ENCODE results near the gene DBNDD1. TPM values are rescaled to one million over a fixed set of nuclear protein-coding genes. Genes with fewer than 3 reads are reported as not detected.

The DBNDD1 gene
- total and polyA plus RNA-seq, 4 donors: 0.09 to 1.5 (median 0.82) TPM

DNA sequence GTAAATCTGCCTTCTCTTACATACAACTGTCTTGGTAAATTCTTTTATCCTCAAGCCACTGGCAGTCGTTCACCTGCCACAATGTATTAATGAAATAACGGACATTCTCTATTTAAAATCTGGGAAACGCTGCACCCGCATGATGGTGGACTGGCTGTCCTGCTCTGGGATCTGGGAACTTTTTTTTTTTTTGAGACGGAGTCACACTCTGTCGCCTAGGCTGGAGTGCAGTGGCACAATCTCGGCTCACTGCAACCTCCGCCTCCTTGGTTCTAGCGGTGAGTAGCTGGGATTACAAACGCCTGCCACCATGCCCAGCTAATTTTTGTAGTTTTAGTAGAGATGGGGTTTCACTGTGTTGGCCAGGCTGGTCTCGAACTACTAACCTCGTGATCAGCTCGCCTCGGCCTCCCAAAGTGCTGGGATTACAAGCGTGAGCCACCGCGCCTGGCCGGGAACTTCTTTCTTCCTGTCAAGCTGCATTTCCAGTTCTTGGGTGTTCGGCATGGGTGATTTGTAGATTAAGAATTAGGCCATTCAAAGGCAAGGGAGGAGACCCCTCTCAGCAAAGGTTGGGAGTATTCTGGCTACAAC lies 29.6 kb upstream of the DBNDD1 start:
- Histone ChIP-seq H3K9ac (ENCODE audit: low read depth in 1 of 2, low read length in 2 of 2) (no peak overlapping the region), H3K4me3 (ENCODE audit: low read depth in 1 of 3, low read length in 3 of 3) (no peak overlapping the region), H3K4me1 (ENCODE audit: control insufficient read depth in 4 of 4, insufficient read depth in 4 of 4, low read length in 3 of 4) (peaks cover 0 to 17% (median 8%) of the 10 kb centered on the region in 4 donors), H3K9me3 (ENCODE audit: control insufficient read depth in 4 of 4, low read length in 3 of 4) (peaks cover 0 to 2% (median 0%) of the 10 kb centered on the region in 4 donors), H3K36me3 (ENCODE audit: control insufficient read depth in 4 of 4, insufficient read depth in 3 of 4, low read depth in 1 of 4, low read length in 3 of 4) (peaks cover 0 to 3% (median under 1%) of the 10 kb centered on the region in 4 donors), H3K27me3 (ENCODE audit: control insufficient read depth in 4 of 4, insufficient read depth in 4 of 4, low read length in 3 of 4) (no peaks in the 10 kb centered on the region), H3K27ac (ENCODE audit: low read depth in 1 of 2, low read length in 2 of 2) (no peak overlapping the region)
- 86% methylated on average over 19 of the region's 19 CpGs for WGBS
- TF ChIP-seq, protein P1, sequence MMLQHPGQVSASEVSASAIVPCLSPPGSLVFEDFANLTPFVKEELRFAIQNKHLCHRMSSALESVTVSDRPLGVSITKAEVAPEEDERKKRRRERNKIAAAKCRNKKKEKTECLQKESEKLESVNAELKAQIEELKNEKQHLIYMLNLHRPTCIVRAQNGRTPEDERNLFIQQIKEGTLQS (IDR thresholded peaks at IDR 0.05): no peak
- TF ChIP-seq, protein P2, sequence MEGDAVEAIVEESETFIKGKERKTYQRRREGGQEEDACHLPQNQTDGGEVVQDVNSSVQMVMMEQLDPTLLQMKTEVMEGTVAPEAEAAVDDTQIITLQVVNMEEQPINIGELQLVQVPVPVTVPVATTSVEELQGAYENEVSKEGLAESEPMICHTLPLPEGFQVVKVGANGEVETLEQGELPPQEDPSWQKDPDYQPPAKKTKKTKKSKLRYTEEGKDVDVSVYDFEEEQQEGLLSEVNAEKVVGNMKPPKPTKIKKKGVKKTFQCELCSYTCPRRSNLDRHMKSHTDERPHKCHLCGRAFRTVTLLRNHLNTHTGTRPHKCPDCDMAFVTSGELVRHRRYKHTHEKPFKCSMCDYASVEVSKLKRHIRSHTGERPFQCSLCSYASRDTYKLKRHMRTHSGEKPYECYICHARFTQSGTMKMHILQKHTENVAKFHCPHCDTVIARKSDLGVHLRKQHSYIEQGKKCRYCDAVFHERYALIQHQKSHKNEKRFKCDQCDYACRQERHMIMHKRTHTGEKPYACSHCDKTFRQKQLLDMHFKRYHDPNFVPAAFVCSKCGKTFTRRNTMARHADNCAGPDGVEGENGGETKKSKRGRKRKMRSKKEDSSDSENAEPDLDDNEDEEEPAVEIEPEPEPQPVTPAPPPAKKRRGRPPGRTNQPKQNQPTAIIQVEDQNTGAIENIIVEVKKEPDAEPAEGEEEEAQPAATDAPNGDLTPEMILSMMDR (IDR thresholded peaks at IDR 0.05; ENCODE audit: low read depth, low read length, missing input control): no peak
- TF ChIP-seq, protein P3, sequence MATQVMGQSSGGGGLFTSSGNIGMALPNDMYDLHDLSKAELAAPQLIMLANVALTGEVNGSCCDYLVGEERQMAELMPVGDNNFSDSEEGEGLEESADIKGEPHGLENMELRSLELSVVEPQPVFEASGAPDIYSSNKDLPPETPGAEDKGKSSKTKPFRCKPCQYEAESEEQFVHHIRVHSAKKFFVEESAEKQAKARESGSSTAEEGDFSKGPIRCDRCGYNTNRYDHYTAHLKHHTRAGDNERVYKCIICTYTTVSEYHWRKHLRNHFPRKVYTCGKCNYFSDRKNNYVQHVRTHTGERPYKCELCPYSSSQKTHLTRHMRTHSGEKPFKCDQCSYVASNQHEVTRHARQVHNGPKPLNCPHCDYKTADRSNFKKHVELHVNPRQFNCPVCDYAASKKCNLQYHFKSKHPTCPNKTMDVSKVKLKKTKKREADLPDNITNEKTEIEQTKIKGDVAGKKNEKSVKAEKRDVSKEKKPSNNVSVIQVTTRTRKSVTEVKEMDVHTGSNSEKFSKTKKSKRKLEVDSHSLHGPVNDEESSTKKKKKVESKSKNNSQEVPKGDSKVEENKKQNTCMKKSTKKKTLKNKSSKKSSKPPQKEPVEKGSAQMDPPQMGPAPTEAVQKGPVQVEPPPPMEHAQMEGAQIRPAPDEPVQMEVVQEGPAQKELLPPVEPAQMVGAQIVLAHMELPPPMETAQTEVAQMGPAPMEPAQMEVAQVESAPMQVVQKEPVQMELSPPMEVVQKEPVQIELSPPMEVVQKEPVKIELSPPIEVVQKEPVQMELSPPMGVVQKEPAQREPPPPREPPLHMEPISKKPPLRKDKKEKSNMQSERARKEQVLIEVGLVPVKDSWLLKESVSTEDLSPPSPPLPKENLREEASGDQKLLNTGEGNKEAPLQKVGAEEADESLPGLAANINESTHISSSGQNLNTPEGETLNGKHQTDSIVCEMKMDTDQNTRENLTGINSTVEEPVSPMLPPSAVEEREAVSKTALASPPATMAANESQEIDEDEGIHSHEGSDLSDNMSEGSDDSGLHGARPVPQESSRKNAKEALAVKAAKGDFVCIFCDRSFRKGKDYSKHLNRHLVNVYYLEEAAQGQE (IDR thresholded peaks at IDR 0.05): no peak
- TF ChIP-seq HNF4A (conservative IDR thresholded peaks at IDR 0.05): no peak
- no peak for TF ChIP-seq RAD21 (IDR thresholded peaks at IDR 0.05)
- TF ChIP-seq FOXA1 (IDR thresholded peaks at IDR 0.05): no peak
- TF ChIP-seq RXRA (IDR thresholded peaks at IDR 0.05): no peak
- TF ChIP-seq SP1 (IDR thresholded peaks at IDR 0.05): no peak
- TF ChIP-seq YY1 (IDR thresholded peaks at IDR 0.05): no peak
- no peak for TF ChIP-seq HNF4G (IDR thresholded peaks at IDR 0.05)
- no peak for TF ChIP-seq JUND (IDR thresholded peaks at IDR 0.05)
- no peak for TF ChIP-seq FOXA2 (IDR thresholded peaks at IDR 0.05)
- no peak for TF ChIP-seq GABPA (IDR thresholded peaks at IDR 0.05 in 1 of 2, conservative IDR thresholded peaks at IDR 0.05 in 1 of 2)
- no peak for TF ChIP-seq EGR1 (IDR thresholded peaks at IDR 0.05; ENCODE audit: low read depth in 2 of 2)
- TF ChIP-seq, protein P4, sequence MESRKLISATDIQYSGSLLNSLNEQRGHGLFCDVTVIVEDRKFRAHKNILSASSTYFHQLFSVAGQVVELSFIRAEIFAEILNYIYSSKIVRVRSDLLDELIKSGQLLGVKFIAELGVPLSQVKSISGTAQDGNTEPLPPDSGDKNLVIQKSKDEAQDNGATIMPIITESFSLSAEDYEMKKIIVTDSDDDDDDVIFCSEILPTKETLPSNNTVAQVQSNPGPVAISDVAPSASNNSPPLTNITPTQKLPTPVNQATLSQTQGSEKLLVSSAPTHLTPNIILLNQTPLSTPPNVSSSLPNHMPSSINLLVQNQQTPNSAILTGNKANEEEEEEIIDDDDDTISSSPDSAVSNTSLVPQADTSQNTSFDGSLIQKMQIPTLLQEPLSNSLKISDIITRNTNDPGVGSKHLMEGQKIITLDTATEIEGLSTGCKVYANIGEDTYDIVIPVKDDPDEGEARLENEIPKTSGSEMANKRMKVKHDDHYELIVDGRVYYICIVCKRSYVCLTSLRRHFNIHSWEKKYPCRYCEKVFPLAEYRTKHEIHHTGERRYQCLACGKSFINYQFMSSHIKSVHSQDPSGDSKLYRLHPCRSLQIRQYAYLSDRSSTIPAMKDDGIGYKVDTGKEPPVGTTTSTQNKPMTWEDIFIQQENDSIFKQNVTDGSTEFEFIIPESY (IDR thresholded peaks at IDR 0.05): no peak
- TF ChIP-seq, protein P5, sequence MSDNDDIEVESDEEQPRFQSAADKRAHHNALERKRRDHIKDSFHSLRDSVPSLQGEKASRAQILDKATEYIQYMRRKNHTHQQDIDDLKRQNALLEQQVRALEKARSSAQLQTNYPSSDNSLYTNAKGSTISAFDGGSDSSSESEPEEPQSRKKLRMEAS (IDR thresholded peaks at IDR 0.05): no peak
- no peak for TF ChIP-seq NR2F2 (IDR thresholded peaks at IDR 0.05)
- no peak for TF ChIP-seq TAF1 (conservative IDR thresholded peaks at IDR 0.05)
- DNase-seq (ENCODE audit: low spot score): no peak
